ENCODE data around the gene ZNF593.

- TF ChIP-seq MAZ (IDR thresholded peaks at IDR 0.05; ENCODE audit: borderline replicate concordance, low read depth, low read length) (no peak), EP300 (IDR thresholded peaks at IDR 0.05) (no peak), TFCP2L1 (CRISPR knock-in tag; IDR thresholded peaks at IDR 0.05) (no peak), CTCF (IDR thresholded peaks at IDR 0.05) (no peak), POLR2A (IDR thresholded peaks at IDR 0.05; ENCODE audit: low read length) (no peak), CEBPB (IDR thresholded peaks at IDR 0.05) (no peak), KDM1A (IDR thresholded peaks at IDR 0.05; ENCODE audit: low read depth) (no peak), SMC3 (IDR thresholded peaks at IDR 0.05) (no peak), REST (IDR thresholded peaks at IDR 0.05) (no peak), HDAC2 (IDR thresholded peaks at IDR 0.05) (no peak), E2F6 (IDR thresholded peaks at IDR 0.05; ENCODE audit: borderline replicate concordance, low read depth) (no peak), RFX5 (IDR thresholded peaks at IDR 0.05) (no peak), NFE2L2 (conservative IDR thresholded peaks at IDR 0.05; ENCODE audit: low read length) (no peak)
These were observed 39.0 kb upstream of the ZNF593 start for GRCh38 chr1:26130695-26131094.
